Nephron progenitor cell (in vitro differentiated cells): ENCODE results near the gene NDUFAF5.

Experiments
- DNase-seq: peaks from one replicate; pipeline ENCODE4 v3.0.0; 2021
- H3K27ac Mint-ChIP-seq: 2 replicates; pipeline ENCODE4 v1.8.0; 2021; ENCODE audit warnings: mild to moderate bottlenecking, moderate library complexity, mixed read lengths
- H3K27me3 Mint-ChIP-seq: 2 replicates; pipeline ENCODE4 v1.8.0; 2021; ENCODE audit warnings: mild to moderate bottlenecking, low read depth, mixed read lengths; ENCODE audit not compliant: poor library complexity
- H3K36me3 Mint-ChIP-seq: 2 replicates; pipeline ENCODE4 v1.8.0; 2021; ENCODE audit warnings: low read depth, mixed read lengths
- H3K4me1 Mint-ChIP-seq: 2 replicates; pipeline ENCODE4 v1.8.0; 2021; ENCODE audit warnings: mixed read lengths
- H3K4me3 Mint-ChIP-seq: 2 replicates; pipeline ENCODE4 v1.8.0; 2021; ENCODE audit warnings: mild to moderate bottlenecking, moderate library complexity, mixed read lengths
- H3K9me3 Mint-ChIP-seq: 2 replicates; pipeline ENCODE4 v1.8.0; 2021; ENCODE audit warnings: mild to moderate bottlenecking, moderate library complexity, mixed read lengths
- TF ChIP-seq, protein P1 (sequence below): fragments of 200-600 bp; sonication (generic); IDR thresholded peaks from 2 replicates; pipeline ENCODE4 v1.5.0; 2021; ENCODE audit warnings: antibody characterized with exemption

NDUFAF5 gene

GRCh38 chr20:13838664-13839063 lies 53.8 kb downstream of the NDUFAF5 start:
- Mint-ChIP-seq H3K27ac (no peak overlapping the region), H3K27me3 (peaks cover 8% of the 10 kb centered on the region), H3K36me3 (no peaks in the 10 kb centered on the region), H3K4me1 (peaks cover 10% of the 10 kb centered on the region), H3K9me3 (no peaks in the 10 kb centered on the region), H3K4me3 (no peak overlapping the region)
- no peak for DNase-seq
- TF ChIP-seq, protein P1, sequence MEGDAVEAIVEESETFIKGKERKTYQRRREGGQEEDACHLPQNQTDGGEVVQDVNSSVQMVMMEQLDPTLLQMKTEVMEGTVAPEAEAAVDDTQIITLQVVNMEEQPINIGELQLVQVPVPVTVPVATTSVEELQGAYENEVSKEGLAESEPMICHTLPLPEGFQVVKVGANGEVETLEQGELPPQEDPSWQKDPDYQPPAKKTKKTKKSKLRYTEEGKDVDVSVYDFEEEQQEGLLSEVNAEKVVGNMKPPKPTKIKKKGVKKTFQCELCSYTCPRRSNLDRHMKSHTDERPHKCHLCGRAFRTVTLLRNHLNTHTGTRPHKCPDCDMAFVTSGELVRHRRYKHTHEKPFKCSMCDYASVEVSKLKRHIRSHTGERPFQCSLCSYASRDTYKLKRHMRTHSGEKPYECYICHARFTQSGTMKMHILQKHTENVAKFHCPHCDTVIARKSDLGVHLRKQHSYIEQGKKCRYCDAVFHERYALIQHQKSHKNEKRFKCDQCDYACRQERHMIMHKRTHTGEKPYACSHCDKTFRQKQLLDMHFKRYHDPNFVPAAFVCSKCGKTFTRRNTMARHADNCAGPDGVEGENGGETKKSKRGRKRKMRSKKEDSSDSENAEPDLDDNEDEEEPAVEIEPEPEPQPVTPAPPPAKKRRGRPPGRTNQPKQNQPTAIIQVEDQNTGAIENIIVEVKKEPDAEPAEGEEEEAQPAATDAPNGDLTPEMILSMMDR: no peak

DNA sequence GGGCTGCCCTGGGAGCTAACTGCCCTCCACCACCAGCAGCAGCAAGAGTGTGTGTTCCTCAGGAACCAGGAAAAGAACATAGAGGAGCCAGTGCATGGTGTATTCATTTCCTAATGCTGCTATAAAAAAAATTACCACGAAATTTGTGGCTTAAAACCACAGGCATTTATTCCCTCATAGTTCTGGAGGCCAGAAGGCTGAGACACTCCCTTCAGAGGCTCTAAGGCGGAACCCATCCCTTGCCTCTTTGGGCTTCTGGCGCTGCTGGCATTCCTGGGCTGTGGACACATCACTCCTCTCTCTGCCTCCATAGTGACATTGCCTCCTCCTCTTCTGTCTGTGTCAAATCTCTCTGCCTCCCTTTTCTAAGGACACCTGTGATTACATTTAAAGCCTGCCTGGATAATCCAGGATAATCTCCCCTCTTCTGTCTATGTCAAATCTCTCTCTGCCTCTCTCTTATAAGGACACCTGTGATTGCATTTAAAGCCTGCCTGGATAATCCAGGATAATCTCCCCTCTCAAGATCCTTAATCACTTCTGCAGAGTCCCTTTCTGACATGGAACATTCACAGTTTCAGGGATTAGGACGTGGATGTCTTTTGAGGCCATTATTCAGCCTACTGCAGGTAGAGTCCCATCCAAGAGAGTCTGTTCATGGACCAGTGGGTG lies 54.7 kb downstream of the NDUFAF5 start:
- H3K4me1 Mint-ChIP-seq: peaks cover 10% of the 10 kb centered on the region
- TF ChIP-seq, protein P1: no peak
- no peaks in the 10 kb centered on the region for H3K9me3 Mint-ChIP-seq
- H3K36me3 Mint-ChIP-seq: no peaks in the 10 kb centered on the region
- peaks cover 8% of the 10 kb centered on the region for H3K27me3 Mint-ChIP-seq
- H3K27ac Mint-ChIP-seq: no peak overlapping the region
- no peak for DNase-seq
- no peak overlapping the region for H3K4me3 Mint-ChIP-seq

DNA sequence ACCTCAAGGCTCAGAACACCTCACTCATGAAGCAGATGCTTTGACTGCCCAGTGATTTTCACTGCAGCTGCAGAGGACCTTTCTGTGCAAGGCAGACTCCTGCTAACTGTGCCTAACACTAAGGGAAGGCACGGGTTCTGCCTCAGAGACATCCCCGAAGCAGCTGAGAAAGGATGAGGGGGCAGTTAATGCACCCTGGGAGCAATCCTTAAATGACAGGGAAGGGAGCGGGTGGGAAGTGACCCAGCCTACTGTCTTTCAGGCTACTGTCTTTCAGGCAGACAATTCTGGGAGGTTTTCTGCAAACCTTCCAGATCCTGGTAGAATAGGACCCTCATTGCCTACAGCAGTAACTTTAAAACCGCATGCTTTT lies 55.3 kb downstream of the NDUFAF5 start:
- H3K27ac Mint-ChIP-seq: no peak overlapping the region
- peaks cover 8% of the 10 kb centered on the region for H3K27me3 Mint-ChIP-seq
- H3K9me3 Mint-ChIP-seq: no peaks in the 10 kb centered on the region
- peaks cover 10% of the 10 kb centered on the region for H3K4me1 Mint-ChIP-seq
- no peak for DNase-seq
- no peaks in the 10 kb centered on the region for H3K36me3 Mint-ChIP-seq
- TF ChIP-seq, protein P1: no peak
- no peak overlapping the region for H3K4me3 Mint-ChIP-seq

DNA sequence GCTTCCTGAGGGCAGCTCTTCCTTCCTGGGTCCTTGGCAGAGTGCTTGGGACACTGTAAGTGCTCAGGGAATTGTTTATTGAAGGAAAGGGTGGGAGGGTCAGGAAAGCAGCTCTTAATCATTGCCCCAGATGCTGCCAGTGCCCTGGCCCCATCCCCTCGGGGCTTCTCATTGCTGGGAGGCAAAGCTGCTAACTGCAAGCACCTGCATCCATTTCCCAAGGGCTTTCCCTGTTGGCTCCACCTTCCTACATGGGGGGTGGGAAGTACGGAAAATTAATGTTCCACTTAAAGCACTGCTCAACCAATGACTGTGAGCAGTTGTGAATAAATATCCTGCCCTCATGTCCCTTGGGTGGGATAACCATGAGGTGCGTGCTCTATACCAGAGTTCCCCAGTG lies 56.4 kb downstream of the NDUFAF5 start:
- no peak for DNase-seq
- no peaks in the 10 kb centered on the region for H3K9me3 Mint-ChIP-seq
- no peak overlapping the region for H3K4me3 Mint-ChIP-seq
- no peak overlapping the region for H3K27ac Mint-ChIP-seq
- peaks cover 10% of the 10 kb centered on the region for H3K4me1 Mint-ChIP-seq
- TF ChIP-seq, protein P1: no peak
- no peaks in the 10 kb centered on the region for H3K36me3 Mint-ChIP-seq
- peaks cover 8% of the 10 kb centered on the region for H3K27me3 Mint-ChIP-seq

DNA sequence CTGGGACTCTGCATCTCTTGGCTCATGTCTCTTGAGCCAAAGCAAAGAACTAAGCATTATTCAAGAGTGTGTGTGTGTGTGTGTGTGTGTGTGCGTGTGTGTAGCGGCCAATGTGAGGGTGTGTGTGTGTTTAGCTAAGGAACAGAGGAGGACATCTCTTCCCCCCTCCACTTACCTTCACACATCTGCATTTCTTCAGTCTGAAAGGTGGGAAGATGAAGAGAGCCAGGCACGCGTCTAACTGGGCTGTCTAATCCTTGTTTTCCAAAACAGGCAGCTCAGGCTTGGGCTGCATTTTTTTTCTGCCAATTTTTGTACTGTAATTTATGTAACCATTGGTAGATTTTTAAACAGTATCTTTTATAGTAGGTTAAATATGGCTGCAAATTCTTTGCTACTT lies 59.5 kb downstream of the NDUFAF5 start:
- Mint-ChIP-seq H3K4me1 (peaks cover 10% of the 10 kb centered on the region), H3K4me3 (no peak overlapping the region), H3K27ac (peak overlapping the region; percentile 43), H3K9me3 (no peaks in the 10 kb centered on the region), H3K36me3 (no peaks in the 10 kb centered on the region), H3K27me3 (peaks cover 10% of the 10 kb centered on the region)
- no peak for DNase-seq
- TF ChIP-seq, protein P1: no peak

DNA sequence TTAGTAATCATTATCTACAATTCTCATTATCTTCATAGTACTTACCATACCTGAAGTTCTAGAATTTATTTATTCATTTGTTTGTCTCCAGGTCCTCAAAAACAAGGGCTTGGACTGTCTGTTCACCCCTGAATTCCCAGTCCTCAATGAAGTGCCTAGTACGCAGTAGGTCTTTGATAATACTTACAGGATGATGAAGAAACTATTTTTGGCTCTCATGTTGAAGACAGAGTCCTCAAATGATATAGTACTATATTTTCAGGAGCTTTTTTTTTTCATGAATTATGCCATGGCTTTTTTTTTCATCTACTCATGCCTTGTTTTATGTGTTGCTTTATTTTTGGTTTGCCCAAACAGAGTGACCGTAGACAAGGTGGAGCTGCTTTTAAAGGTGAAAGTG lies 66.5 kb downstream of the NDUFAF5 start:
- H3K9me3 Mint-ChIP-seq: no peaks in the 10 kb centered on the region

More for the DNA sequence above, 66.5 kb downstream of the NDUFAF5 start:
- Mint-ChIP-seq H3K27me3 (peaks cover 12% of the 10 kb centered on the region), H3K4me1 (no peaks in the 10 kb centered on the region), H3K4me3 (no peak overlapping the region), H3K27ac (no peak overlapping the region), H3K36me3 (no peaks in the 10 kb centered on the region)
- TF ChIP-seq, protein P1: no peak
- no peak for DNase-seq
